ENCODE data around the gene CLDN25. TPM values are rescaled to one million over a fixed set of nuclear protein-coding genes. Genes with fewer than 3 reads are reported as not detected.
A peak's percentile ranks its signal among the peaks of the same experiment; 100 is the strongest.
"Not testable (repeated sequence)": the region's sequence is repeated elsewhere in the genome, so short reads cannot be mapped to it uniquely, and the experiment has no call there.

The CLDN25 gene
- total RNA-seq, 4 donors from 2014 or later, result not detected

- H3K9me3 ChIP-seq, result no peaks in the 10 kb centered on the region
- peaks cover 19 to 72% (median 50%) of the 10 kb centered on the region in 4 donors for H3K36me3 ChIP-seq
- no peak for TF ChIP-seq EP300 (IDR thresholded peaks at IDR 0.05)
- no peaks in the 10 kb centered on the region for H3K27me3 ChIP-seq
- intact Hi-C loops (cut with DNase I), result no loop called here
- H3K4me1 ChIP-seq, result peaks cover 0 to 8% (median 0%) of the 10 kb centered on the region in 4 donors
- 96% methylated on average over 3 of the region's 3 CpGs for WGBS
- DNase-seq (ENCODE audit: extremely low spot score), result no peak
- H3K4me3 ChIP-seq, result no peak overlapping the region
- H3K27ac ChIP-seq (replicated peaks in 1 of 4), result no peak overlapping the region
Observed at GRCh38 chr11:113752932-113753331, 26.7 kb upstream of the CLDN25 start.

- TF ChIP-seq EP300 (IDR thresholded peaks at IDR 0.05) (no peak), POLR2A (IDR thresholded peaks at IDR 0.05; ENCODE audit: low read depth) (no peak), POLR2AphosphoS5 (IDR thresholded peaks at IDR 0.05) (no peak), CTCF (IDR thresholded peaks at IDR 0.05) (no peak)
- H3K9me3 ChIP-seq, result no peaks in the 10 kb centered on the region
Observed at GRCh38 chr11:113760241-113760640, 19.4 kb upstream of the CLDN25 start.

GRCh38 chr11:113763040-113763439 lies 16.6 kb upstream of the CLDN25 start:
- H3K27me3 ChIP-seq; H3K4me1 ChIP-seq; H3K27ac ChIP-seq (replicated peaks in 1 of 4); intact Hi-C loops (cut with DNase I); H3K4me3 ChIP-seq; DNase-seq (ENCODE audit: extremely low spot score); H3K9me3 ChIP-seq: not testable (repeated sequence)
- 98% methylated on average over 2 of the region's 2 CpGs for WGBS
- peaks cover 23 to 64% (median 43%) of the 10 kb centered on the region in 4 donors for H3K36me3 ChIP-seq

More at GRCh38 chr11:113760241-113760640, 19.4 kb upstream of the CLDN25 start:
- WGBS, result 91% methylated on average over 3 of the region's 3 CpGs
- Histone ChIP-seq H3K4me3 (no peak overlapping the region), H3K27me3 (no peaks in the 10 kb centered on the region), H3K36me3 (peaks cover 31 to 75% (median 49%) of the 10 kb centered on the region in 4 donors), H3K4me1 (peaks cover 0 to 9% (median 4%) of the 10 kb centered on the region in 4 donors), H3K27ac (replicated peaks in 1 of 4) (no peak overlapping the region)
- DNase-seq (ENCODE audit: extremely low spot score), result no peak
- intact Hi-C loops (cut with DNase I), result no loop called here

GRCh38 chr11:113764527-113765219 lies 14.9 kb upstream of the CLDN25 start:
- Histone ChIP-seq H3K4me1 (peaks cover 0 to 8% (median 6%) of the 10 kb centered on the region in 4 donors), H3K9me3 (no peaks in the 10 kb centered on the region), H3K27ac (replicated peaks in 1 of 4) (no peak overlapping the region), H3K4me3 (no peak overlapping the region), H3K27me3 (no peaks in the 10 kb centered on the region), H3K36me3 (peaks cover 7 to 56% (median 35%) of the 10 kb centered on the region in 4 donors)
- 92% methylated on average over 2 of the region's 2 CpGs for WGBS
- DNase-seq (ENCODE audit: extremely low spot score), result no peak
- intact Hi-C loops (cut with DNase I), result no loop called here
- TF ChIP-seq POLR2AphosphoS5 (IDR thresholded peaks at IDR 0.05) (no peak), CTCF (IDR thresholded peaks at IDR 0.05) (no peak), POLR2A (IDR thresholded peaks at IDR 0.05; ENCODE audit: low read depth) (no peak), EP300 (IDR thresholded peaks at IDR 0.05) (no peak)

- H3K9me3 ChIP-seq, result no peaks in the 10 kb centered on the region
- peak overlapping the region in 1 of 4 donors; percentile 78 for H3K4me3 ChIP-seq
- intact Hi-C loops (cut with DNase I), result loop anchor here (10.0 kb wide), 1 partner anchor 493 kb away; no protein-coding TSS in a partner anchor
- peaks cover 13 to 27% (median 21%) of the 10 kb centered on the region in 4 donors for H3K4me1 ChIP-seq
- DNase-seq (ENCODE audit: extremely low spot score), result no peak
- peaks cover 0 to 29% (median 23%) of the 10 kb centered on the region in 4 donors for H3K36me3 ChIP-seq
- WGBS, result 94% methylated on average over 3 of the region's 3 CpGs
- H3K27me3 ChIP-seq, result no peaks in the 10 kb centered on the region
- H3K27ac ChIP-seq (replicated peaks in 1 of 4), result no peak overlapping the region
- no peak for TF ChIP-seq POLR2AphosphoS5 (IDR thresholded peaks at IDR 0.05)
- no peak for TF ChIP-seq POLR2A (IDR thresholded peaks at IDR 0.05; ENCODE audit: low read depth)
- TF ChIP-seq CTCF (IDR thresholded peaks at IDR 0.05), result no peak
- no peak for TF ChIP-seq EP300 (IDR thresholded peaks at IDR 0.05)
Observed at GRCh38 chr11:113771964-113772363, 7.6 kb upstream of the CLDN25 start.
